HUDEP-2 (cell line): ENCODE data around the gene ADAMTS13.
"Not testable (repeated sequence)": the region's sequence is repeated elsewhere in the genome, so short reads cannot be mapped to it uniquely, and the experiment has no call there.

Experiments
- DNase-seq, 76 experiments: peaks; one replicate each; lab custom pipeline; 2025; ENCODE audit not compliant: unreplicated experiment in 76 of 76; lab: John Stamatoyannopoulos, UW

ADAMTS13 gene

GRCh38 chr9:133391449-133391848, 30.7 kb upstream of the ADAMTS13 start:
- not testable (repeated sequence) for DNase-seq

DNA sequence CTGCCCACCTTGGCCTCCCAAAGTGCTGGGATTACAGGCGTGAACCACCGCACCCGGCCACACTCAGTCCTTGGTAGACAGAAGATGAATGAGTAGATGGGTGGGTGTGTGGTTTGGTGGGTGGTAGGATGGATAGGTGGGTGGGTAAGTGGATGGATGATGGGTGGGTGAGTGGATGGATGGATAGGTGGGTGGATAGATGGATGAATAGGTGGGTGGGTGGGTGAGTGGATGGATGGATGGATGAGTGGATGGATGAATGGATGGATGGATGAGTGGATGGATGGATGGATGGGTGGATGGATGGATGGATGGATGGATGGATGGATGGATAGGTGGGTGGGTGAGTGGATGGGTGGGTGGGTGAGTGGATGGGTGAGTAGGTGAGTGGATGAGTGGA, 29.9 kb upstream of the ADAMTS13 start:
- not testable (repeated sequence) for DNase-seq

- no peak for DNase-seq
Observed at GRCh38 chr9:133393399-133393798, 28.8 kb upstream of the ADAMTS13 start.

DNA sequence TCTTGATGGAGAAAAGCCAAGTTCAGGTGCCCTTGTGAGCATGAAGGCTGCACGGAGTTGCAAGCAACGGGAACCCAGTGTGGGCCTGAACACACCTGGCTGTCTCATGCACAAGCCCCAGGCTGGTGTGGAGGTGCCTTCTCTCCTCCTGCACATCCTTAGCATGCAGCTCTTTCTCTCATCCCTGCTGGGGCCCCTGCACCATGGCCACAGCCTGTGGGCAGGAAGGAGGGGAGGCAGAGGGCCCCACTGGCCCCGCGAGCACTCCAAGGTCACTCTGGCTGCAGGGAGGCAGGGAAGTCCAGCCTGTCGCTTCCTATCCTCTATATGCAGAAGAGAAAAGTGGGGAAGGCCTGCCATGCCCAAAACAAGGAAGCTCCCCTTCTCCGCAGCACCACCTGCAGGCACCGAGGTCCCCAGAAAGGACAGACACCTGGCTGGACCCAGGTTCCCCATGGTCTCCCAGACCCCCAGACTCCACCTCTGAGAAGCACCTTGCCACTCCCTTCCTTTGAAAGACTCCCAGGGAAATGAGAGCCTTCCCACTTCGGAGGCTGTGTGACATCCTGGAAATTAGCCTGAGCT, 27.4 kb upstream of the ADAMTS13 start:
- no peak for DNase-seq

GRCh38 chr9:133396952-133397351, 25.2 kb upstream of the ADAMTS13 start:
- DNase-seq: peak in 4 of 76 experiments; percentile 7 to 18 (median 16)

DNA sequence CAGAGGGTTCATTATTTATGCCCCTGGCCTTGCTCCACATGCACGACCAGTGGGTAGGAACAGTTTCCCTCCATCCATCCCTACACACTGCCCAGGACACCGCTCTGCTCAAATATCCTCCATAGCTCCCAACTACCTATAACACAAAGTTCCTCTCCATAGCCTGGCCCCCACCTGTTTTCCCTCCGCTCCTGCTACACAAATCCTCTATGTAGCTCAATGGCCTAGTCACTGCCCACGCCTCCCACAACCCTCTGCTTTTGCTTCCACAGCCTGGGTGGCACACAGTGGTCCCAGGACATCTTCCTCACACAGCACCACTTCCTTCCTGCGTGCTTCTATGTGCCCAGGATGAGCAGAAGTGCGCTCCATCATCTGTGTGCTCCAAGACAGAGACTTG, 24.8 kb upstream of the ADAMTS13 start:
- DNase-seq: no peak

DNA sequence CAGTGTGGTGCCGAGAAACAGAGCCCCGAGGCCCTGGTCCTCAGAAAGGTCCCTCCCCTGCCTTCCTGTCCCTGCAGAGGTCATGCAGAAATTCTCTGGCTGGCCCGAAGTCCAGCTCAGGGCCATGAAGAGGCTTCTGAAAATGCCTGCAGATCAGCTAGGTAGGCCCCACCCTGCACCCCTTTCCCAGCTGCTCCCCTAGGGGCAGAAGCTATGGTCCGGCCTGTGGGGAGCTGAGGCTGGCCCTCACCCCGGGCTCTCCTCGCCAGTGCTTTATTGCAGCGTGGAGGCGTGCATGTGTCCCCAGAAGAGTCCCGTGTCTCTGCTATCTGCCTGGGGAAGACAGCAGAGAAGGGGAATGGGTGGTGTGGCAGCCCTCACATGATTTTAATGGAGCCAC, 24.3 kb upstream of the ADAMTS13 start:
- DNase-seq: no peak

- no peak for DNase-seq
Observed at GRCh38 chr9:133400292-133400691, 21.9 kb upstream of the ADAMTS13 start.

- peak in 1 of 76 experiments; percentile 18 for DNase-seq
Observed at GRCh38 chr9:133401588-133401987, 20.6 kb upstream of the ADAMTS13 start.

- DNase-seq: no peak
Observed at GRCh38 chr9:133402689-133403088, 19.5 kb upstream of the ADAMTS13 start.

GRCh38 chr9:133403766-133404453, 18.3 kb upstream of the ADAMTS13 start:
- DNase-seq: peak in 43 of 76 experiments; percentile 5 to 59 (median 28)

- no peak for DNase-seq
Observed at GRCh38 chr9:133404454-133405002, 17.6 kb upstream of the ADAMTS13 start.

- DNase-seq: no peak
Observed at GRCh38 chr9:133405508-133406438, 16.4 kb upstream of the ADAMTS13 start.

GRCh38 chr9:133406480-133407307, 15.5 kb upstream of the ADAMTS13 start:
- DNase-seq: peak in 73 of 76 experiments; percentile 21 to 86 (median 68)

- no peak for DNase-seq
Observed at GRCh38 chr9:133408042-133408441, 14.1 kb upstream of the ADAMTS13 start.

GRCh38 chr9:133415170-133415569, 7.0 kb upstream of the ADAMTS13 start:
- DNase-seq: no peak

DNA sequence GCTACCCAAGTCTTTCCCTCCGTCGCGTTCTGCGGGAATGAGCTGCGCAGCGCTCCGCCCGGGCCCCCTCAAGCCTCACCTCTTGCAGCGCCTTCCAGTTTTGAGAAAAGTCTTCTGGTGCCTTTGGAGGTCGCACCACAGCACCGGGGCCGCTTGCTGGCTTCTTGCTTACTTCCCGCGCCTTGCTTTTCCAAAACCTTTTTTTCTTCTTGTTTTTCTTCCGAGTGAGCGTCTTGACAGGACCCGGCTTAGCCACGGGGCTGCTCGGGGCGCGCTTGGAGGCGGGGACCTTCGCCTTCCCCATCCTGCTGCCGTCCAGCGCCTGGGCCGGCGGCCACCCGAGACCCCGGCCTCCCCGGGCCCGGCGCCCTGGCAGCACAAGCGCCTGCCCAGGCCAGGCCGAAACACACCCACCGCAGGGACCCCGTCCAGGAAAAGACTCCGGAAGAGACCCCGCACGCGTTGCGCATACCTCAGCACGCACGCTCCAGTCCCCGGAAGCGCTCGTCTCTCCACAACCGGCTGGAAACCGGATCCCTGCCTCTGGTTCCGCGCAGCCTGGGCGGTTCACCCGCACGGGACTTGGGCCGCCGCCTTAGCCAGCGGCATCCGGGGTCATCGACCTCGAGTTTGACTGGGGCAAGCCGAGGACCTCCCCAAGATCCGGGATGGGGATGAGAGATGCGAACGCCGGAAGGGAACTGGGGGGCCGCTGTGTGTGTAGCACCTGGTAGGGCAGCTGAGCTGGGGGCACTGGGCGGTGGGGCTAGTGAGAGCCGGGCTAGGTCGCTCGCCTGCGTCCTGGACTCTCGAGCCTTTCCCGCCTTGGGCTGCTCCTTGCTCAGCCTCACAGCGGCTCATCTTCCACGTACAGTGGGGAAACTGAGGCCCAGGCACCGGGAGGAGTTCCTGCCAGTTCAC, 4.4 kb upstream of the ADAMTS13 start, which contains the start of gene REXO4:
Gene REXO4, minus strand, starts transcription at position 470 of the 921 bp plus-strand sequence. Its CDS starts 166 bp downstream, at position 304.
- peak in 74 of 76 experiments; percentile 23 to 88 (median 79) for DNase-seq

- DNase-seq: peak in 11 of 76 experiments; percentile 6 to 29 (median 24)
Observed at GRCh38 chr9:133419005-133419404, 3.2 kb upstream of the ADAMTS13 start.

DNA sequence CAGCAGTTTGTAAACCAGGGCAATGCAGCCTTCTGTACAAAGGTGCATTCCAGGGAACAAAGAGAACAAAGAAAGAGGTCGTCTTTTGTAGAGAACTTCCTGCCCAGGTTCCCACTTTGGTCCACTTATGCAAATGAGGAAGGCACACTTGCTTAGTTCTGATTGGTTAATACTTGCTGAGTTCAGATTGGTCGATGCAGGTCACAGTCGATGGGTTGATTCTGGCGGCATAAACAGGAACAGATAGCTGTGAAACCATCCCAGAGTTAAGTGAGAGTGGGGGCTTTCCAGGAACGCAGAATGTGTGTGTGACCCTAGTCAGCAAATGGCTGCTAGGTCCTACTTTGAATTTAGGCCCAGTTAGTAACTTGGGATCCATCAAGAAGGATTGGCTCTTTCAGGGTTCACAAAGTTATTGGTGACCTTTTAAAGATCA, 1.8 kb upstream of the ADAMTS13 start:
- no peak for DNase-seq
